Body of pancreas (tissue), 4 donors: ENCODE results near the gene GRXCR1. TPM values are rescaled to one million over a fixed set of nuclear protein-coding genes. Genes with fewer than 3 reads are reported as not detected.
A peak's percentile ranks its signal among the peaks of the same experiment; 100 is the strongest.

Experiments used
- ATAC-seq: fragments of 150-250 bp; one replicate; pipeline ENCODE4 v1.9.1; 2016
- DNase-seq, 4 donors: peaks; one replicate each; pipeline ENCODE4 v3.0.0-alpha.2; 2019
- H3K27ac ChIP-seq, 4 donors: fragments of 200-600 bp; sonication (generic); 1 replicate in 3 of 4; 2 replicates in 1 of 4; pipeline versions ENCODE4 v1.5.1 to v1.6.1; 2016 to 2019; ENCODE audit warnings: mild to moderate bottlenecking in 1 of 4, mixed read lengths in 1 of 4, moderate library complexity in 1 of 4
- H3K27me3 ChIP-seq, 2 donors: fragments of 200-600 bp; sonication (generic); one replicate each; pipeline ENCODE4 v1.6.0; 2016; ENCODE audit warnings: mild to moderate bottlenecking in 1 of 2
- H3K36me3 ChIP-seq, 2 donors: fragments of 200-600 bp; sonication (generic); replicated peaks in 1 of 2; 2 replicates each; pipeline ENCODE4 v1.5.1; 2016; ENCODE audit warnings: low read depth in 2 of 2; ENCODE audit not compliant: insufficient read depth in 1 of 2
- H3K4me1 ChIP-seq: fragments of 200-600 bp; sonication (generic); one replicate; pipeline ENCODE4 v1.6.0; 2016
- H3K4me3 ChIP-seq, 2 donors: fragments of 200-600 bp; sonication (generic); 1 replicate in 1 of 2; 2 replicates in 1 of 2; pipeline ENCODE4 v1.5.1; 2016 to 2019
- H3K9me3 ChIP-seq, 3 donors: fragments of 200-600 bp; sonication (generic); 1 replicate in 2 of 3; 2 replicates in 1 of 3; pipeline ENCODE4 v1.5.1; 2016
- POLR2A ChIP-seq, 3 donors: fragments of 450-650 bp; IDR thresholded peaks; one replicate each; pipeline ENCODE4 v1.6.1; 2016; ENCODE audit warnings: antibody characterized with exemption in 3 of 3, mild to moderate bottlenecking in 2 of 3
- WGBS, 2 donors: methylation state at CpG; one replicate each; pipeline ENCODE4 v1.1.5; 2017; 5-methylcytosine and 5-hydroxymethylcytosine counted together
- intact Hi-C: fragments of 100-400 bp; cut with DNase I; formaldehyde crosslinking; loops from one replicate; pipeline ENCODE4 v1.15.1; 2023
- total RNA-seq, 2 donors: library from RNA; depleted of rRNA; stranded (reverse); fragments of >200 nt; gene quantifications; one replicate each; pipeline ENCODE4 v1.1.0, GENCODE V29; 2016
- TF ChIP-seq, protein P1 (sequence below), 7 experiments: fragments of 450-650 bp in 4 of 7; fragments of 200-600 bp in 3 of 7; sonication (generic) in 3 of 7; IDR thresholded peaks; one replicate each; pipeline ENCODE4 v1.5.1; 2016 to 2019; ENCODE audit warnings: antibody characterized with exemption in 7 of 7

Gene GRXCR1
- total RNA-seq, 2 donors from 2014 or later: not detected

DNA sequence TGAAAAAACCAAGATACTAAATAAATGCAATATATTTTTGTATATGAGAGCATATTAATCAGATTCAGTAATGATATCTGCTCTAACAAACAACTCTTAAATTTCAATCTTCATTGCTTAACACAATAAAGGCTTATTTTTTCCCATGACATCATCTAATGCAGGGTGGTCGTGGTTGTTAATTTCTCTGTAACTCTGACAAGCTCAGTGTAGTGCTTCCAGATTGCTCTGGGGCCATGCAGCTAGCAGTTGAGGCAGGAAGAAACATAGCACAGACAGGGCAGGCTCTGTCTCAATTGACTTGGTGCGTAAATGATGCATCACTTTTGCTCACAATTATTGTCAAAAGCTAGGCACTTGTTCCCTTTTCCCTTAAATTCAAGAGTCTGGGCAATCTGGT is 869 bp upstream of the GRXCR1 start:
- no peaks in the 10 kb centered on the region for H3K27me3 ChIP-seq
- intact Hi-C loops: no loop called here
- no peaks in the 10 kb centered on the region for H3K9me3 ChIP-seq
- H3K4me1 ChIP-seq: no peaks in the 10 kb centered on the region
- no peak overlapping the region for H3K4me3 ChIP-seq
- 42 to 48% methylated on average over 2 of the region's 2 CpGs for WGBS, 2 donors
- no peak for TF ChIP-seq POLR2A (IDR thresholded peaks at IDR 0.05)
- TF ChIP-seq, protein P1, sequence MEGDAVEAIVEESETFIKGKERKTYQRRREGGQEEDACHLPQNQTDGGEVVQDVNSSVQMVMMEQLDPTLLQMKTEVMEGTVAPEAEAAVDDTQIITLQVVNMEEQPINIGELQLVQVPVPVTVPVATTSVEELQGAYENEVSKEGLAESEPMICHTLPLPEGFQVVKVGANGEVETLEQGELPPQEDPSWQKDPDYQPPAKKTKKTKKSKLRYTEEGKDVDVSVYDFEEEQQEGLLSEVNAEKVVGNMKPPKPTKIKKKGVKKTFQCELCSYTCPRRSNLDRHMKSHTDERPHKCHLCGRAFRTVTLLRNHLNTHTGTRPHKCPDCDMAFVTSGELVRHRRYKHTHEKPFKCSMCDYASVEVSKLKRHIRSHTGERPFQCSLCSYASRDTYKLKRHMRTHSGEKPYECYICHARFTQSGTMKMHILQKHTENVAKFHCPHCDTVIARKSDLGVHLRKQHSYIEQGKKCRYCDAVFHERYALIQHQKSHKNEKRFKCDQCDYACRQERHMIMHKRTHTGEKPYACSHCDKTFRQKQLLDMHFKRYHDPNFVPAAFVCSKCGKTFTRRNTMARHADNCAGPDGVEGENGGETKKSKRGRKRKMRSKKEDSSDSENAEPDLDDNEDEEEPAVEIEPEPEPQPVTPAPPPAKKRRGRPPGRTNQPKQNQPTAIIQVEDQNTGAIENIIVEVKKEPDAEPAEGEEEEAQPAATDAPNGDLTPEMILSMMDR (IDR thresholded peaks at IDR 0.05): no peak
- no peak for ATAC-seq
- DNase-seq: no peak
- no peak overlapping the region for H3K27ac ChIP-seq
- H3K36me3 ChIP-seq: no peaks in the 10 kb centered on the region

DNA sequence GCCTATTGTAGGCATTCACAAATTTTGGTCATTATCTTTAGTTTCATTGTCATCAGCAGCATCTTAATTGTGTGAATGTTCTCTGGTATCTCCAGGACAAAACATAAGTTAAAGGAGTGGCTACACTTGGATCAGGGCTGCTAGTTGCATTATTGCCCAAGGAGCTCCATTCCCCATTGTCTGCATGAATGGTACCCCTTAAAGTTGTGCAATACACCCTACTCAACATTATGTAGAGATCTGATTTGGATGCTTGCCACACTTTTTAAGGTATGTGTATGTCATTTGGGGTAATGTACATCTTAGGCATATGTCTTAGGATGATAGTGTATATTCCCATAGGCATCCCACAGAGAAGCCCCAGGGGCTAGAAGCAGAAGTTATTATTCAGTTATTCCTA is 2.9 kb downstream of the GRXCR1 start:
- Histone ChIP-seq H3K27ac (no peak overlapping the region), H3K9me3 (no peaks in the 10 kb centered on the region), H3K4me3 (no peak overlapping the region), H3K27me3 (no peaks in the 10 kb centered on the region), H3K36me3 (no peaks in the 10 kb centered on the region), H3K4me1 (no peaks in the 10 kb centered on the region)
- DNase-seq (no peak), ATAC-seq (no peak)
- TF ChIP-seq, protein P1 (IDR thresholded peaks at IDR 0.05): no peak
- no peak for TF ChIP-seq POLR2A (IDR thresholded peaks at IDR 0.05)
- intact Hi-C loops: no loop called here

DNA sequence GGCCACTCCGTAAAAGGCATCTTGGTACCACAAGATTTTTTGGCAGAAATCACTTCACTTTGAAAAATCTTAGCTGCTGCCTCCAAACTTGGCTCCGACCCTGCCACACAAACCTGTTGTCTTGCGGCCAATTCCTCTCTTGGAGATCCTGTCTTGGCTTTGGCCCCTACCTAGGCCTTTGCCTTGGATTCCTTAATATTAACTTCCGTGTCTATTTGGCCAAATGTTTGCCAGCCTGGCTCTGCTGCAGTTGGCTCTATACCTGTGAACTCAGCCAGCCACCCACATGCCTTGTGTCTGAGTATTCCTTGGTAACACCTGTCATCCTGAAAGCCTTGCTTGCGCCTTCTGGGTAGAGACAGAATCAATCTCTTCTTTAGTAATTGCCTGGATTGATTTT is 12.5 kb downstream of the GRXCR1 start:
- no peaks in the 10 kb centered on the region for H3K27me3 ChIP-seq
- no peaks in the 10 kb centered on the region for H3K36me3 ChIP-seq
- no peak for TF ChIP-seq POLR2A (IDR thresholded peaks at IDR 0.05)
- TF ChIP-seq, protein P1 (IDR thresholded peaks at IDR 0.05): no peak
- 52 to 65% methylated on average over 5 of the region's 5 CpGs for WGBS, 2 donors
- H3K9me3 ChIP-seq: no peaks in the 10 kb centered on the region
- no peak overlapping the region for H3K4me3 ChIP-seq
- DNase-seq (peak; percentile 11 to 43 (median 24)), ATAC-seq (no peak)
- H3K4me1 ChIP-seq: no peaks in the 10 kb centered on the region
- intact Hi-C loops: no loop called here
- no peak overlapping the region for H3K27ac ChIP-seq

DNA sequence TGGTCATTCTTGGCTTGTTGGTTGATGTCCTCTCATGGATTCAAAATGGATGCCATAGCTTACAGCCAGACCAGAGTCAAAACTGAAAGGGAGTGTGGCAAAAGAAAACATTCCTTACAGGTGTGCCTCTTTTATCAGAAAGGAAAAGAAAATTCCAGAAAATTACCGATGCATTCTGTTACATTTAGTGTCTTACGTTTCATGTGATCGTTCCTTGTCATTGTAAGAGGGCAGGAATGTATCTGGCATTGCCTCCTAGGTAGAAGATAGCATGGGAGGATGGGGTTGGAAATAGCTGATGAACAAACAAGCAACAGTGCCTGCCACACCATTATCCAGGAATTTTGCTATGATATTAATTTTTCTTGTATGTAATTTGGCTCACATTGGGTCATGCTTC is 13.1 kb downstream of the GRXCR1 start:
- no peaks in the 10 kb centered on the region for H3K4me1 ChIP-seq
- no peak for DNase-seq
- ATAC-seq: no peak

DNA sequence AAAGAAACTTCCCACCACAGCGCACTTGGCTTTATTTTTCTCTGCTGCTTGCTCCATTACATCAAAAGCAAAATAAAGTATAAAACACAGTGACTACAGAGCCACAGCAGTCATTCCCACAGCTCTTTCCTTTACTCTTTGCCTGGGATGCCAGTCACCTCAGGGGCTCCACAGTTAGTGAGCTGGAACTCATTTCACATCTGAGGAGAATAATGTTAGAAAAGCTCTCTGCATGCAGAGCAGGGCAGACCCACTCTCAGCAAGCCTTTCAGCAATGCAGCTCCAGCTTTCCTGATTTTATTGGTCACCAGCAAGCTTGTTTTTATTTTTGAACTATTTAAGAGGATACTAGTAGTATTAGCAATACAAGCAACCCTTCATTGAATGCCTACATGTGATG is 13.8 kb downstream of the GRXCR1 start:
- Histone ChIP-seq H3K27ac (no peak overlapping the region), H3K9me3 (no peaks in the 10 kb centered on the region), H3K27me3 (no peaks in the 10 kb centered on the region), H3K4me1 (no peaks in the 10 kb centered on the region), H3K4me3 (no peak overlapping the region), H3K36me3 (no peaks in the 10 kb centered on the region)
- no peak for DNase-seq
- ATAC-seq: no peak
- TF ChIP-seq, protein P1 (IDR thresholded peaks at IDR 0.05): no peak
- no peak for TF ChIP-seq POLR2A (IDR thresholded peaks at IDR 0.05)
- intact Hi-C loops: no loop called here
- 92 to 97% methylated on average over 1 of the region's 1 CpG for WGBS, 2 donors

More for the DNA sequence above, 13.1 kb downstream of the GRXCR1 start:
- H3K27ac ChIP-seq: no peak overlapping the region
- intact Hi-C loops: no loop called here
- H3K4me3 ChIP-seq: no peak overlapping the region
- WGBS, 2 donors: 81 to 83% methylated on average over 3 of the region's 3 CpGs
- no peak for TF ChIP-seq POLR2A (IDR thresholded peaks at IDR 0.05)
- TF ChIP-seq, protein P1 (IDR thresholded peaks at IDR 0.05): no peak
- H3K36me3 ChIP-seq: no peaks in the 10 kb centered on the region
- H3K9me3 ChIP-seq: no peaks in the 10 kb centered on the region
- no peaks in the 10 kb centered on the region for H3K27me3 ChIP-seq
